Measurements from ENCODE around the gene TMEM18. TPM values are rescaled to one million over a fixed set of nuclear protein-coding genes. Genes with fewer than 3 reads are reported as not detected.

Gene TMEM18
- polyA plus RNA-seq, 1 donor from 2014 or later = 58.6 TPM

DNA sequence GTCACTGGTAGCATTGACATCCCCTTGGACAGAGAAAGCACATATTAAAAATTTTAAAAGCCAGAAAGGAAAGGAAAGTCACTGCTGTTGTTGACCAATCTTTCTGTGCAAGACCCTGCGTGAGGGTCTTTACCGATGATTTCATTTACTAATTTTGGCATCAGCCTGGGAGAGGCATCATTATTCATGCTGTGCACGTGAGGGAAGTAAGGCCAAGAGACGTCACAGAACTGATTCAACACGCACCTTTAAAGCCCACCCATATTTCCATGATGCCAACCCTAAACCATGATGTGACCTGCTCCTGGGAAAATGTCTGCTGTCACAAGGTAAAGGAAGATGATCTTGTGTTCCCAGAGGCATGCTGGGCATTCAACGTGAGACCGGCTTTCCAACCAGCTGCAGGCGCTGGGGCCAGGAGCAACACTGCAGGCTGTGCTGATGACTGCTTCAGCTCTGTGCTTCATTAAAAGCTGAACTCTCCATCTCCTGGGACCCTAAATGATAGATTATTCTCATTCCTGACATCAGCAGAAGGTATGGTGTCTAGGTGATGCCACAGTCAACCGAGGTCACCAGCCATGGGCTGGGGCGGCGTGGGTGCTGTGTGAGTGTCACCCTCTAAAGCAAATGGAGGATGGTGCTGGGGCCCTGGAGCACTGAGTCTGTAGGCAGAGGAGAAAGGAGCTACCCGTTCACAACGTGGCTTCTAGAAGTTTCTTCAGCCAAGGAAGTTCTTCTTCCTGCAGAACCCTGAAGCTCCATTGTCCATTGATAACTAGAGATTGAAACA, 53.9 kb downstream of the TMEM18 start:
- Histone ChIP-seq H3K79me2 (replicated peaks; ENCODE audit: insufficient read depth, low read length) (no peaks in the 10 kb centered on the region), H3K9ac (ENCODE audit: low read length) (no peak overlapping the region), H3K4me2 (ENCODE audit: low read length) (no peak overlapping the region)

DNA sequence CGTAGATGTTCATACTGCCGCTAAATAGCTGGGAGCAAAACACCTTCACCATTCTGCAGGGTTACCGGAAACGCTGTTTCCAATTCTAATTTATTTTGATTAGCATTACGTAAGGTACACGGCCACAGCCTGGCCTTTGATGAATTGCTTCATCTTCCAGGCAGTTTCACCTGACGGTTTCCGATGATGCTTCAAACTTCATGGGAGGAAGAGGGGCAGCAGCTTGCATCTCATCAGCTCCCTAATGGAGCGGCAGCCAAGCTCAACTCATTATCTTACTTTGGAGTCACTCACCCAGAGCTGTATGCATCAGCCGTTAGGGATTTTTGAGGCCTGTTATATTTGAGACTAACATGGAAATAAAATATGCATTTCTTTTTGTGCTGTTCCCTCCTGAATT, 54.8 kb downstream of the TMEM18 start:
- Histone ChIP-seq H3F3A (ENCODE audit: insufficient read depth, low read length, poor library complexity, severe bottlenecking) (no peaks in the 10 kb centered on the region), H2AFZ (ENCODE audit: low read depth, low read length) (no peak overlapping the region), H3K36me3 (ENCODE audit: insufficient read depth, low read length) (no peaks in the 10 kb centered on the region), H3K4me3 (ENCODE audit: low read length) (no peak overlapping the region), H3K9ac (ENCODE audit: low read length) (no peak overlapping the region), H3K9me3 (ENCODE audit: low read length) (no peaks in the 10 kb centered on the region), H3K79me2 (replicated peaks; ENCODE audit: insufficient read depth, low read length) (no peaks in the 10 kb centered on the region), H4K20me1 (ENCODE audit: insufficient read depth) (no peaks in the 10 kb centered on the region), H3K4me2 (ENCODE audit: low read length) (no peak overlapping the region), H3K27me3 (ENCODE audit: insufficient read depth, low read depth, low read length) (no peaks in the 10 kb centered on the region), H3K9me2 (ENCODE audit: insufficient read depth, low read length) (no peaks in the 10 kb centered on the region), H3K27ac (ENCODE audit: low read length) (no peak overlapping the region)
- TF ChIP-seq TAF1 (IDR thresholded peaks at IDR 0.05; ENCODE audit: low read depth) (no peak), MXI1 (conservative IDR thresholded peaks at IDR 0.05; ENCODE audit: poor library complexity, severe bottlenecking) (no peak), SMC3 (conservative IDR thresholded peaks at IDR 0.05; ENCODE audit: poor library complexity) (no peak), EP300 (conservative IDR thresholded peaks at IDR 0.05; ENCODE audit: poor library complexity, severe bottlenecking) (no peak), POLR2AphosphoS5 (IDR thresholded peaks at IDR 0.05) (no peak), RAD21 (conservative IDR thresholded peaks at IDR 0.05) (no peak), EZH2 (IDR thresholded peaks at IDR 0.05; ENCODE audit: borderline replicate concordance, insufficient read depth, low read length, poor library complexity, severe bottlenecking) (no peak)
- TF ChIP-seq, protein P1, sequence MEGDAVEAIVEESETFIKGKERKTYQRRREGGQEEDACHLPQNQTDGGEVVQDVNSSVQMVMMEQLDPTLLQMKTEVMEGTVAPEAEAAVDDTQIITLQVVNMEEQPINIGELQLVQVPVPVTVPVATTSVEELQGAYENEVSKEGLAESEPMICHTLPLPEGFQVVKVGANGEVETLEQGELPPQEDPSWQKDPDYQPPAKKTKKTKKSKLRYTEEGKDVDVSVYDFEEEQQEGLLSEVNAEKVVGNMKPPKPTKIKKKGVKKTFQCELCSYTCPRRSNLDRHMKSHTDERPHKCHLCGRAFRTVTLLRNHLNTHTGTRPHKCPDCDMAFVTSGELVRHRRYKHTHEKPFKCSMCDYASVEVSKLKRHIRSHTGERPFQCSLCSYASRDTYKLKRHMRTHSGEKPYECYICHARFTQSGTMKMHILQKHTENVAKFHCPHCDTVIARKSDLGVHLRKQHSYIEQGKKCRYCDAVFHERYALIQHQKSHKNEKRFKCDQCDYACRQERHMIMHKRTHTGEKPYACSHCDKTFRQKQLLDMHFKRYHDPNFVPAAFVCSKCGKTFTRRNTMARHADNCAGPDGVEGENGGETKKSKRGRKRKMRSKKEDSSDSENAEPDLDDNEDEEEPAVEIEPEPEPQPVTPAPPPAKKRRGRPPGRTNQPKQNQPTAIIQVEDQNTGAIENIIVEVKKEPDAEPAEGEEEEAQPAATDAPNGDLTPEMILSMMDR (IDR thresholded peaks at IDR 0.05; ENCODE audit: poor library complexity, severe bottlenecking) = no peak
- TF ChIP-seq, protein P2, sequence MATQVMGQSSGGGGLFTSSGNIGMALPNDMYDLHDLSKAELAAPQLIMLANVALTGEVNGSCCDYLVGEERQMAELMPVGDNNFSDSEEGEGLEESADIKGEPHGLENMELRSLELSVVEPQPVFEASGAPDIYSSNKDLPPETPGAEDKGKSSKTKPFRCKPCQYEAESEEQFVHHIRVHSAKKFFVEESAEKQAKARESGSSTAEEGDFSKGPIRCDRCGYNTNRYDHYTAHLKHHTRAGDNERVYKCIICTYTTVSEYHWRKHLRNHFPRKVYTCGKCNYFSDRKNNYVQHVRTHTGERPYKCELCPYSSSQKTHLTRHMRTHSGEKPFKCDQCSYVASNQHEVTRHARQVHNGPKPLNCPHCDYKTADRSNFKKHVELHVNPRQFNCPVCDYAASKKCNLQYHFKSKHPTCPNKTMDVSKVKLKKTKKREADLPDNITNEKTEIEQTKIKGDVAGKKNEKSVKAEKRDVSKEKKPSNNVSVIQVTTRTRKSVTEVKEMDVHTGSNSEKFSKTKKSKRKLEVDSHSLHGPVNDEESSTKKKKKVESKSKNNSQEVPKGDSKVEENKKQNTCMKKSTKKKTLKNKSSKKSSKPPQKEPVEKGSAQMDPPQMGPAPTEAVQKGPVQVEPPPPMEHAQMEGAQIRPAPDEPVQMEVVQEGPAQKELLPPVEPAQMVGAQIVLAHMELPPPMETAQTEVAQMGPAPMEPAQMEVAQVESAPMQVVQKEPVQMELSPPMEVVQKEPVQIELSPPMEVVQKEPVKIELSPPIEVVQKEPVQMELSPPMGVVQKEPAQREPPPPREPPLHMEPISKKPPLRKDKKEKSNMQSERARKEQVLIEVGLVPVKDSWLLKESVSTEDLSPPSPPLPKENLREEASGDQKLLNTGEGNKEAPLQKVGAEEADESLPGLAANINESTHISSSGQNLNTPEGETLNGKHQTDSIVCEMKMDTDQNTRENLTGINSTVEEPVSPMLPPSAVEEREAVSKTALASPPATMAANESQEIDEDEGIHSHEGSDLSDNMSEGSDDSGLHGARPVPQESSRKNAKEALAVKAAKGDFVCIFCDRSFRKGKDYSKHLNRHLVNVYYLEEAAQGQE (IDR thresholded peaks at IDR 0.05; ENCODE audit: borderline replicate concordance) = no peak

More for the DNA sequence above, 53.9 kb downstream of the TMEM18 start:
- TF ChIP-seq, protein P1 (IDR thresholded peaks at IDR 0.05; ENCODE audit: poor library complexity, severe bottlenecking) = no peak
- TF ChIP-seq EZH2 (IDR thresholded peaks at IDR 0.05; ENCODE audit: borderline replicate concordance, insufficient read depth, low read length, poor library complexity, severe bottlenecking) (no peak), SMC3 (conservative IDR thresholded peaks at IDR 0.05; ENCODE audit: poor library complexity) (no peak), POLR2AphosphoS5 (IDR thresholded peaks at IDR 0.05) (no peak), EP300 (conservative IDR thresholded peaks at IDR 0.05; ENCODE audit: poor library complexity, severe bottlenecking) (no peak), TAF1 (IDR thresholded peaks at IDR 0.05; ENCODE audit: low read depth) (no peak), MXI1 (conservative IDR thresholded peaks at IDR 0.05; ENCODE audit: poor library complexity, severe bottlenecking) (no peak), RAD21 (conservative IDR thresholded peaks at IDR 0.05) (no peak)
- TF ChIP-seq, protein P2 (IDR thresholded peaks at IDR 0.05; ENCODE audit: borderline replicate concordance) = no peak
- Histone ChIP-seq H3K9me2 (ENCODE audit: insufficient read depth, low read length) (no peaks in the 10 kb centered on the region), H3K27me3 (ENCODE audit: insufficient read depth, low read depth, low read length) (no peaks in the 10 kb centered on the region), H3F3A (ENCODE audit: insufficient read depth, low read length, poor library complexity, severe bottlenecking) (no peaks in the 10 kb centered on the region), H3K36me3 (ENCODE audit: insufficient read depth, low read length) (no peaks in the 10 kb centered on the region), H3K27ac (ENCODE audit: low read length) (no peak overlapping the region), H2AFZ (ENCODE audit: low read depth, low read length) (no peak overlapping the region), H3K9me3 (ENCODE audit: low read length) (no peaks in the 10 kb centered on the region), H4K20me1 (ENCODE audit: insufficient read depth) (no peaks in the 10 kb centered on the region), H3K4me3 (ENCODE audit: low read length) (no peak overlapping the region)

Data from neural cell (in vitro differentiated cells).